ENCODE measurements around the gene HEXA. TPM values are rescaled to one million over a fixed set of nuclear protein-coding genes. Genes with fewer than 3 reads are reported as not detected.

The HEXA gene
- total RNA-seq, 3 donors from 2014 or later: 63.6 to 147 (median 81.1) TPM

- H3K27ac ChIP-seq: peak overlapping the region in 1 of 2 donors; percentile 94
- peaks cover 0 to 7% of the 10 kb centered on the region in 2 donors for H3K4me1 ChIP-seq
- H3K4me3 ChIP-seq: no peak overlapping the region
- no peaks in the 10 kb centered on the region for H3K27me3 ChIP-seq
- DNase-seq (ENCODE audit: low spot score in 2 of 2): no peak
- H3K9me3 ChIP-seq: no peaks in the 10 kb centered on the region
- intact Hi-C loops (cut with DNase I; ENCODE audit: low total_unique reads): no loop called here
- H3K36me3 ChIP-seq: no peaks in the 10 kb centered on the region
- TF ChIP-seq POLR2A (IDR thresholded peaks at IDR 0.05): no peak
- TF ChIP-seq CTCF (IDR thresholded peaks at IDR 0.05): no peak
- TF ChIP-seq POLR2AphosphoS5 (IDR thresholded peaks at IDR 0.05): no peak
Measured at GRCh38 chr15:72377331-72377730, 1.5 kb upstream of the HEXA start.

GRCh38 chr15:72375501-72375845 lies 341 bp downstream of the HEXA start:
- peak overlapping the region; percentile 87 to 94 for H3K27ac ChIP-seq
- H3K27me3 ChIP-seq: no peaks in the 10 kb centered on the region
- no peaks in the 10 kb centered on the region for H3K36me3 ChIP-seq
- TF ChIP-seq POLR2AphosphoS5 (IDR thresholded peaks at IDR 0.05) (no peak), CTCF (IDR thresholded peaks at IDR 0.05) (no peak), POLR2A (IDR thresholded peaks at IDR 0.05) (no peak)
- intact Hi-C loops (cut with DNase I; ENCODE audit: low total_unique reads): no loop called here
- H3K4me3 ChIP-seq: peak overlapping the region; percentile 60 to 87 (median 84)
- no peaks in the 10 kb centered on the region for H3K9me3 ChIP-seq
- no peak for DNase-seq (ENCODE audit: low spot score in 2 of 2)
- peaks cover 0 to 7% of the 10 kb centered on the region in 2 donors for H3K4me1 ChIP-seq

- Histone ChIP-seq H3K27ac (peak overlapping the region in 1 of 2 donors; percentile 6), H3K36me3 (no peaks in the 10 kb centered on the region), H3K4me3 (no peak overlapping the region), H3K9me3 (no peaks in the 10 kb centered on the region), H3K27me3 (no peaks in the 10 kb centered on the region), H3K4me1 (peaks cover 0 to 7% of the 10 kb centered on the region in 2 donors)
- intact Hi-C loops (cut with DNase I; ENCODE audit: low total_unique reads): loop anchor here (2.0 kb wide), 1 partner anchor 26 kb away; no protein-coding TSS in a partner anchor
- no peak for DNase-seq (ENCODE audit: low spot score in 2 of 2)
- TF ChIP-seq POLR2AphosphoS5 (IDR thresholded peaks at IDR 0.05) (no peak), POLR2A (IDR thresholded peaks at IDR 0.05) (no peak), CTCF (IDR thresholded peaks at IDR 0.05) (no peak)
Measured at GRCh38 chr15:72372361-72372760, 3.5 kb downstream of the HEXA start.

- TF ChIP-seq POLR2A (IDR thresholded peaks at IDR 0.05) (no peak), CTCF (IDR thresholded peaks at IDR 0.05) (no peak), POLR2AphosphoS5 (IDR thresholded peaks at IDR 0.05) (no peak)
Measured at GRCh38 chr15:72369964-72370363, 5.8 kb downstream of the HEXA start.

GRCh38 chr15:72368899-72369298 lies 6.9 kb downstream of the HEXA start:
- Histone ChIP-seq H3K4me1 (no peaks in the 10 kb centered on the region), H3K9me3 (no peaks in the 10 kb centered on the region), H3K36me3 (no peaks in the 10 kb centered on the region), H3K27me3 (no peaks in the 10 kb centered on the region), H3K4me3 (no peak overlapping the region), H3K27ac (peak overlapping the region; percentile 22 to 36)
- intact Hi-C loops (cut with DNase I; ENCODE audit: low total_unique reads): no loop called here
- TF ChIP-seq POLR2A (IDR thresholded peaks at IDR 0.05): no peak
- TF ChIP-seq CTCF (IDR thresholded peaks at IDR 0.05): no peak
- TF ChIP-seq POLR2AphosphoS5 (IDR thresholded peaks at IDR 0.05): no peak
- DNase-seq (ENCODE audit: low spot score in 2 of 2): peak in 1 of 2 donors; percentile 37

More at GRCh38 chr15:72369964-72370363, 5.8 kb downstream of the HEXA start:
- Histone ChIP-seq H3K9me3 (no peaks in the 10 kb centered on the region), H3K36me3 (no peaks in the 10 kb centered on the region), H3K4me3 (no peak overlapping the region), H3K27me3 (no peaks in the 10 kb centered on the region), H3K4me1 (no peaks in the 10 kb centered on the region), H3K27ac (no peak overlapping the region)
- DNase-seq (ENCODE audit: low spot score in 2 of 2): no peak
- intact Hi-C loops (cut with DNase I; ENCODE audit: low total_unique reads): no loop called here
